HG02763 (cell line): Measurements from ENCODE around the gene CITED1.
A peak's percentile ranks its signal among the peaks of the same experiment; 100 is the strongest.

Source experiments
- ATAC-seq: cut with Tn5 transposase; IDR thresholded peaks from one replicate; pipeline ENCODE4 v1.9.1; 2021; ENCODE audit warnings: mild to moderate bottlenecking, moderate library complexity; ENCODE audit not compliant: unreplicated experiment

CITED1 gene

DNA sequence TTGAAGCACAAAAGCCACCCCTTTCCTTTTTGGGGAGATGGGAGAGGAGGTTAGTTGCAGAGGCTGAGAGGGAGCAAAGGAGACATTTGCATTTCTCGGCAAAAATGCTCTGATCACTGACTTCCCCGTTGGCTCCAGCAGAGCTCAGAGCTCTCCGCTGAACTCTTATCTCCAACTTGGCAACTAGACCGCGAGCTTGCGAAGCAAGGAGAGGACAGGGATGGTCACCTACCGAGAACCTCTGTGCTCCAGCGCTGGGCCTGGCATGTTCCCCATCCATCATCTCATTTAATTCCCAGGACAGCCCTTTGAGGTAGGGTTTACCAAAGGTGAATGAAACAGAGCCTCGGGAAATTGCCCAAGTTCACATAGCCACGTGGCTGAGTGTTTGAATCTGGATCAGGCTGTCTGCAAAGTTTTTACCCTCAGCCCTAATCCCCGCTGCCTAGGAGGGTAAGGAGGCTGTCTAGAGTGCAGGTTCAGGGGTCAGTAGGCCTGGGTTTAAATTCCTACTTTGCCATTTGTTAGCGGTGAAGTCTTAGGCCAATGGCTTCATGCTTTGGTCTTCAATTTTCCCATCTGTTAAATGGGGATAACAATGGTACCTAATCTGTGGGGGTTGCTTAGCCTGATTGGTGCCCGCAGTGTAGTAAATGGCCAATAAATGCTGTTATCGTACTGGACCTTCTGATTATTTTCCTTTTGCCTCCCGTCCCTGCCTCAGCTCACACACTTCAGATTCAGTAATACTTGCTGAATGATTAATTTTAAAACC, 3.8 kb upstream of the CITED1 start:
- no peak for ATAC-seq

DNA sequence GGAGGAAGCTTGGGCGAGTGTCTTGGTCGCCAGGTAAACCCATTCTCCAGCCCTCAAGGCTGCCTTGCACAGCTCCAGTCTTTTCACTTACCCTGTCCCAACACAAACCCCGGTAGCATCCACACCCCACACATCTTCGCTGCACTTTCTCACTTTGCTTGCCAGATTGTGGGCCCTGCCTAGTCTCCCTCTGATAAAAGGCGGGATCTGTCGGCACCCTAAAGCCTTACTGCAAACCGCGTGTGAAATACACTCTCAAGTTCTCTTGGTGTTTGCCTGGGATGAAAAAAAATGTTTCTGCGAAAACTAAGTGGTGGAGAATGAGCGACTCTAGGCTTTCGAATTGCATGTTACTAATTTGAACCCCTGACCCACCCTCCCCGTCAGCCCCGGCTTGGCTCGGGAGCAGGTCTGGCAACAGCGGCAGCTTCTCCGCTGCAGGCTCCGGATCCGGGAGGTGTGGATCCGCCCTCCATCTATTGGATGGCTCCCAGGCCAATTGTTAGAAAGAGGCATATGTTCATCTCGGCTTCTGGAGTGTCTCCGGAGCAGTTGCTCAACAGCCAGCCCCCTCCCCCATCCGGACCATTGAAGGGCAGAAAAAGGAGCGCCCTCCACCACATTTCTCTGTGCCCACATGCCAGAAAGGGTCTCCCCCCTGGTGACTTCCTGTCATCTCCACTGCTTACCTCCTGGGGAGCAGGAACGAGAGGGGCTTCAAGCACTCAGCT, 3.0 kb upstream of the CITED1 start:
- no peak for ATAC-seq

DNA sequence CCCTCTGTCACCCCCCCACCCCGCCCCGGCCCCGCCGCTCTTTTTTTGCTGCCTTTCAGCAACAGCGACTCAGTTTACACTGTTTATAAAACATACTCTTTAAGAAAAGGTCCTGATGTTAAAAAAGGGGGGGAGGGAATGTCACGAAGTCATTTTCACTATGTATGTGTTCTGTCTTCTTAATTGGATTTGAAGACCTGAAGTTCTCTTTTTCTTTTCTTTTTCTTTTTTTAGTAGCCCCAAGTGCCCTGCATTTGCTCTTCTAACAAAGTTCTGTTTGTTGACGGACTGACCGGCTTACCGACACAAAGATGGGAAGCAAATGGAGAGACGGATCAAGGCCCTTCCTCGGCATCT, 2.5 kb upstream of the CITED1 start:
- ATAC-seq, result no peak

DNA sequence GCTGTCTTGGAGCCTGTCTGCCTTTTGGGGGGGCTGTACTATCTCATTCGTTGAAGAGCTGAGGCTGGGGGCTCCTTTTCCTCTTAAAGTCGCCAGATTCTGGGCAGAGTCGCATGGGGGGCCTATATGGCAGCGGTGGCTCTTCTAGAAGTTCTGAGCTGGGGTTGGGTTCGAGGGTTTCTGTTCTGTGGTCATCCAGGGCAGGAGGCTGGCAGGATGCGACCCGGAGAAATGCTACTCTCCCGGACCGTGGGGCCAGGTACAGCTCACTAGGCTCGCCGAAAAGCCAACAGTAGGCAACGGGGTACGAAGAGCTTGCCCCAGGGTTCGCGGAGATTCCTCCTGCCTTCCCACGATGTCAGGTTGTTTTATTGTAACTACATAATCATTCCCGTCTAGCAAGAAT, 1.9 kb upstream of the CITED1 start:
- no peak for ATAC-seq

DNA sequence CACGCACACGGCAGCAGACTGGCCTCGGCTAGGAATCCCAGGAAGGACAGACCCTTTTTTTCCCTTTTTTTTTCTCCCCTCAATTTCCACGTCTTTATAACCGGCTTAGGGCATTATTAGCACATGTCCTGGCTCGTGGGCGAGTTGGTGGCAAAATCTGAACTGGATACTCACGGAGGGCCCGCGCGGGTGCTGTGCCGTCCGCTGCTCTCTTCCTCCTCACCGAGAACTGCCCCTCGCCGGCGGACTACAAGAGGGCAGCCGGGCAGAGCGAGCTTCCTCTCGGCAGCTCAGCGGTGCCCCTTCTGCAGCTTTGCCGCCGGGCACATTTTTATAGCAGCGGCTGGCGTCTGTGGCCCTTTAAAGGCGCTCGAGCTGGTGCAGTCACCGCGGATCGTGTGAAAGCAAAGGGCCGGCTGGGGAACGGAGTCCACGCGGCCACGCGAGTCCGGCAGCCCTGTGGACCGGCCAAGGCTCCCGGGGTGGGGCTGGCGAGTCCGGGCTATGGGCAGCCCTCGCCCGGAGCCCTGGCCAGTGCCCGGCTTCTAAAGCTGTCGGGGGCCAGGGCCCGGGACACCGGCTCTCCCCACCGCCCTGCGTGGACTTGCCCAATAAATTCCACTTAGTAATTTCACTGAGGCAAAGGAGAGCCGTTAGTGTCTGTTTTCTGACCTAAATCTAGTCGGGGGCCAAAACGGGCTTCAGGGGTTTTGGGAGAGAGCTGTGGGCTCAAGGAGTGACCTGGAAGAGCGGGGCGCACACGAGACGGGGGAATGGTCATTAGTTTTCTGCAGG, 1.3 kb upstream of the CITED1 start:
- peak; percentile 60 for ATAC-seq

DNA sequence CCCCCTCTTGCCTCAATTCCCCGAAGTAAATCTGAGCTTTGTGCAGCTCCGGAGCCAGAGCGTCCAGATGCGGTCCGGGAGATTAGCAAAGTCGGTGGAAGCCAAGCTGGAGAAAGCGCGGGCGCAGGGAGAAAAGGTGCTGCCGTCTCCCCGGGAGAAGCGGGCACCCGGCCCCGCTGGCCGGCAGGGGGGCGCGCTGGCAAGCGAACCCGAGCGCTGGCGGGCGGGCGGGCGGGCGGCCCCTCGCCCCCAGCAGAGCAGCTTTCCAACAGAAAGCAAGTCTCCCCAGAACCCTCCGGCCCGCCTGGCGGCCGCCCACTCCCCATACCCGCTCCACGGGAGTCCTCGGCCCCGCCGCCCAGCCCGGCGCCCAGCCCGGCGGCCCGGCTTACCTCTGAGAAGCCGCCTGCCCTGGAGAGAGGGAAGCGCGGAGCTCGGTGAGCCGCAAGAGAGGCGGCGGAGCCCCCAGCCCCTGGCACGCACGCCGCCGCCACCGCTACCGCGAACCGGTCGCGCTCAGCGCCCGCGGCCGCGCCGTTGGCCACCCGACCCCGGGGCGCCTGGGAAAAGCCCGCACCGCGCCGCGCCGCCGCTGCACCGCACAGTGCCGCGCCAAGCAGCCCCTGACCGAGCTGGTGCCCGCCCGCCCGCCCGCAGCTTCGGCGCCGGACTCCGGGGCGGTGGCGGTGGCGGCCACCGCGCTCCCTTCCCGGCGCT, 529 bp upstream of the CITED1 start:
- no peak for ATAC-seq

DNA sequence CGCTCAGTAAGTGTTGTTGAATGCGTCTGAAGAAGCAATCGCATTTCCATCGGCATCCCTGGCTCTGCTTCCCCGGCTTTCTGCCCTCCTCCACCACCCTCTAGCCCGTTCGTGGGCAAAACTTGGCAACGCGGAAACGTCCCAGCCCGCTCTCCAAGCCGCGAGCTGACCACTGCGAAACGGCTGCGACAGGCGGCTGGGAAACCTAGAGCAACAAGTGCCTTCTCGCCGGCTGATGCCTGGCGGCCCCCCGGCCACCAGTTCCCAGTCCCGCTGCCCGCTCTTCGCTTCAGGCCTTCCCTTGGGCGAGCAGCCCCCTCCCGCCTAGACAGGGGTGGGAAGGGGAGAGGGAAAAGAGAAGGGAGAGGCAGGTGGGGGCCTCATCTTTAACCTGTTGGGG, 837 bp downstream of the CITED1 start:
- no peak for ATAC-seq

DNA sequence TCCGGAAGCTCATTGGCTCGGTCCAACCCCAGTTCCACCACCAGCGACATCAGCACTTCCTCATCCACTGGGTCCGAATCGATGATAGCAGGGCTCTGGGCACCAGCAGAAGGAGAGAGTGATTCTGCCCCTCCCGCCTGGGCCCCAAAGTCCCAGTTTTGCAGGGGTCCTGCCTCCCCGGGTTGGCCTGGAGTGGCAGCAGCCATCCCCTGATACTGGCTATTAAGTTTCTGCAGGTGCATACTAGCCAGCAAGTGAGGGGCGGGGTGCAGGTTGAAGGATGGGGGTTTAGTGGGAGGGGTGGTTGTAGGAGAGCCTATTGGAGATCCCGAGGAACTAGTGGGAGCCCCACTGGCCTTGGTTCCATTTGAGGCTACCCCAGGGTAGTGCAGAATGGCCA, 3.9 kb downstream of the CITED1 start:
- ATAC-seq, result no peak

DNA sequence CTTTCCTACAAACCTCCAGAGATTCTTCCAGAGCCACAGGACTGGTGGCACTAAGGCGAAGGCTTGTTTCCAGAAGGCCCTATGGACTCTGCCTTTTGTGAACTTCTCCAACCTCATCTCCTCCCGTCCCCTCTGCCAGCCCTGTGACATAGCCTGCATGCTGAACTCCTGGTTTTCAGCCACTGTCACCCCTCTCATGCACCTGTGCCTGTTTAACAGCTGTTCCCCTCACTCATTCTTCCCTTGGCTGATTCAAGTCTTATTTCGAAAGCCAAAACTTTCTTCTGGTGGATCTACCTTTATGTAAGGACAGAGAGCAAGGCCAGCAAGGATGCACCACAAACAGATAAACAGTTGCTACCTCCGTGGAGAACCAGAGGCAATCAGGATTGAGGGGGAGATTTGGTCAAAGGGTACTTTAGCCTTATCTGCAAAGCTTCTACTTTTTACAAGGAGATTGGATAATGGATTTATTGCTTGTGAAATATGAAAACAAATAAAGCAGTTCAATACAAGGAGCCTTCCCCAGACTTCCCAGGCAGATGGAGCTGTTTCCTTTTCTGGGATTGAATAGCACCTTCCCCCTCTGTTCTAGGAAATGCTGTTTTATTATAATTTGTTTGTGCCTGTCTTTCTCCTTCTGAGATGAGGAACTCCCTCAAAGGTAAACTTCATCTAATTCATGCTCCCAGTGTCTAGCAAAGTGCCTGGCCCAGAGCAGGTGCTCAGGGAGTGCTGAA, 5.7 kb downstream of the CITED1 start:
- no peak for ATAC-seq

DNA sequence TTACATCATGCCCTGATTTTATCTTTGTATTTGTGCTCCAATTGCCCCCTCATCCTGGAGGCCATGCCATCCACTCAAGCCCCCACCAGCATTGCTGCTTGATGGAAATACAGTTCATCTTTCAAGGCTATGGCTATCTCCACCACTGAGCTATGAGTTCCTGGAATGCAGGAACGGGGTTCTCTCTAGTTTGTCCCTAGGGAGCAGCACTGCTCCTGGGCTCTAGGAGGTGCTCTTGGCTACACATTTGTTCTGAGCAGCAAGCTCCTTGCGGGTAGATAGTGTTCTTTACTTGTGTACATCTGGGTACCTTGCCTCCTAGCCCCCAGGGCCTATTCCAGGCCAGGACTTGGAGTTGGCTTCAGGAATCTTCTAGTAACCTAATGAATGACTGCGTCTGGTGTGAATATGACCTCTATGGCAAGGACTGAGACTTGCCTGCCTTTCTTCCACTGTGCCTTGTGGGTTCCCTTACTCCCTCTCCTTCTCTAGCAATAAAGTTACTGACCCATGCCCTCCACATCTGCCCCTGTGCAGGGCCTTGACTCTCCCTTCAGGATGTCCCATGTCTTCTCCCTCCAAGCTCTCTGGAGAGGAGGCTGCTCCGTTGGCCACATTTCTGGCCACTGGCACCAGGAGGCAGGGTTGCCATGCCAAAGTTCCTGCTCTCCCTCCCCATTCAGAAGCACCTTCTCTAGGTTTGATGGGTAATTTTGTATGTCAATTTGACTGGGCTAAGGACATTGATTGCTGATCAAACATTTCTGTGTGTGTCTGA, 7.6 kb downstream of the CITED1 start:
- ATAC-seq, result no peak

DNA sequence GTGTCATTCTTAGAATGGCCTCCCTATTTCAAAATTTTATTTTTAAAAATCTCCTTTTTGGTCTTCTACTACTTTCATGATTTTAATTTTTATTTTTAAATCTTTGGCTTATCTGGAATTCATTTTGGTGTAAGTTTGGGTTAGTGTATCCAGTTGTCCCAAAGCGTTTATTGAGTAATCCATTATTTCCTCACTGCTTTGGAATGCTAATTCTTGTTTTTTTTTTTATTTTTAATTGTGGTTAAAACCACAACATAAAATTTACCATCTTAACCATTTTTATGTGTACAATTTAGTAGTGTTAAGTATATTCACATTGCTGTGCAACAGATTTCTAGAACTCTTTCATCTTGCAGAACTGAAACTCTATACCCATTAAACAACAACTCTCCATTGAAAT, 8.7 kb downstream of the CITED1 start:
- ATAC-seq, result no peak

DNA sequence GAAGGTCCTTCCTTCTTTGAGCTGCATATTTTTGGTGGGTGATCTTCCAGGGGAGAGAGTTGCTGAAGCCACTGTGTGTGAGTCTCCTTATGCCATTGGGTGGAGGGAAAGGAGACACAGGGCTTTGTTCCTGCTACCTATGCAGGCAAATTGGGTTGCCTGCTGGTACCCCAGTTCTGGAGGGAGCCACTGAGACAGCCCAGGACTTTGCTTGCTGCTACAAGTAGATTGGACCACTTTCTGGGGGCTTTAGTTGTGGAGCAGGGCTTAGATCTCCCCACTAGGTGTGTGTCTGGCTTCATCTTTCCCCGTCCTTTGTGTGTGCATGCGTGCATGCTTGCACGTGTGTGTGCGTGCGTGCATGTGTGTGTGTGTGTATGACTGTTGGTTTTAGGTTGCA, 10.0 kb downstream of the CITED1 start:
- no peak for ATAC-seq

DNA sequence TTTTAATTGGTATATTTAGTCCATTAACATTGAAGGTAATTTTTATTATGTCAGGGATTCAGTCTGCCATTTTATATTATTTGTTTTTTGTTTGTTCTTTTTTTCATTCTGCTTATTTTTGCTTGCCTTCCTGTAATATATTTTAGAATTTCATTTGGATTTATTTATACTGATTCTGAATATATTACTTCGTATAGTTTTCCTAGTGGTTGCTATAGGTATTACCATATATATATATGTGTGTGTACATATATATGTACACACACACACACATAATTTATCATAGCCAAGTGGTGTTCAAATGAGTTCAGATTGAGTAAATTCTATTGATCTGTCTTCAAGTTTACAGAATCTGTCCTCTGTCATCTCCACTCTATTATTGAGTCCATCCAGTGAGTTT, 11.2 kb downstream of the CITED1 start:
- no peak for ATAC-seq

DNA sequence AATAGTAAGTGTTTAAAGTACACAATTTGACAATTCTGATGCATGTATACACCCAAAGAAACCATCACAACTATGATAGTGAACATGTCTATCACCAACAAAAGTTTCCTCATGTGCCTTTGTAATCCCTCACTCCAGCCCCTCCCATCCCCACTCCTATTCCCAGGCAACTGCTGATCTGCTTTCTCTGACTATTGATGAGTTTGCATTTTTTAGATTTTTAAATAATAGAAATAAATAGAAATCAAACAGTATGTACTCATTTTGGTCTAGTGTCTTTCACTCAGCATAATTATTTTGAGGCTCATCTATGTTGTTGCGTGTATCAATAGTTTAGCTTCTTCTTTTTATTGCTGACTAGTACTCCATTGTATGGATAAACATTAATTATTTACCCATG, 23.4 kb downstream of the CITED1 start:
- ATAC-seq, result no peak

DNA sequence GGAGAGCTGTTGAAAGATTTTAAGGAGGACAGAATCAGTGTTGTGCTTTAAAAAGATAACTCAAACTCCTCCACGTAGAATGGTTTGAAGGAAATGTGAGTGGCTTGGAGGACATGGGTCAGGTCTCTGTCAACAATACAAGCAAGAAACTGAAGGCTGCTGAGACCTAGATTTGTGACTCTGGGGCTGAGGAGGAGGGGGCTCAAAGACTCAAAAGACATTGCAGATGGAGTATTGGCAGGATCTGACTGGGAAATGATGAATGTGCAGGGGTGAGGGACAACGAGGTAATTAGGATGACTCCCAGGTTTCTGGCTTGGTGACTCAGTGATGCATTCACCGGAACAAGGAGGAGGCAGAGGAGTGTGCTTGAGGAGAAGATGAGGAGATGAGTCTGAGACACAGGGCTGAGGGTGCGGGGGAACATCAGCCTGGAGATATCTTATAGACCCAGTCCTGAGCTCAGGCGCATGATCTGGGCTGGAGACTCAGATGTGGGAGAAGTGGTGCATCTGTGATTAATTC, 25.3 kb downstream of the CITED1 start:
- no peak for ATAC-seq

DNA sequence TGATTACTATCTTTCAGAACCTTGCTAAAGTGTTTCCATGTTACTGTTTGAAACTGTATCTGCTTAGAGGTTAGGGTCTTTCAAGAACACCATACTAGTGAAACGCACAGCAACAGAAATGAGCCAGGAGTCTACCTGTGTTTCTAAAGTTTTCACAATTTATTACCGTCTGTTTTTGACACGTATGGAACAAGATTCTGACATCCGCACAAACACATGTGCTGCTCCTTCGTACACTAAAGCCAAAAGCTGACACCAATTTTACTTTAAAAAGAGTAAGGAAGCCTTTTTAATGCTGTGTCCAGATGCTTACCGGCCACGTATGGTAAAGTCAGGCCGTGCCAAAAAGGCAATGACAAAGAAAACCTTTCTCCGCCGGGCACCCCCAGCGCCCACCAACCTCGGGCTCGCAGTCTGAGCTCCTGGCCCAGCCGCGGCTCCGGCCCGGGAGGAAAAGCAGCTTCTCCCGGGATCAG, 29.2 kb downstream of the CITED1 start:
- ATAC-seq, result peak; percentile 20

DNA sequence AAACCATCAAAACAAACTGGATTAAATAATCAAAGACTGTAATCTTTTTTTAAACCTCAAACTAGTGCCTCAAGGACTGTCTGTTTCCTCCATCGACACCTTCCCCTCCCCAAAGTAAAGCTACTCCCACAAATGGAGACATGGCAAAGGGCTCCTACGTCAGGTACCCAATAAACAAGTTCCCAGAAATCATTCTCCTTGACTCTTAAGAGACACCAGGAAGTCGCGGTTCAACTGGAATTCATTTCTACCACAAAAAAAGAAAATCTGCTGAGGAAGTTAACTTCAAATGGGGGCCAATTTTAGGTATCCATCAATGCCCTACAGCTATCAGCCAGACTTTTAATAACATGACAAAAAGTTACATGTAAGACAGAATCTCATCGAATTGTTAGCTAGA, 31.2 kb downstream of the CITED1 start:
- ATAC-seq, result no peak

DNA sequence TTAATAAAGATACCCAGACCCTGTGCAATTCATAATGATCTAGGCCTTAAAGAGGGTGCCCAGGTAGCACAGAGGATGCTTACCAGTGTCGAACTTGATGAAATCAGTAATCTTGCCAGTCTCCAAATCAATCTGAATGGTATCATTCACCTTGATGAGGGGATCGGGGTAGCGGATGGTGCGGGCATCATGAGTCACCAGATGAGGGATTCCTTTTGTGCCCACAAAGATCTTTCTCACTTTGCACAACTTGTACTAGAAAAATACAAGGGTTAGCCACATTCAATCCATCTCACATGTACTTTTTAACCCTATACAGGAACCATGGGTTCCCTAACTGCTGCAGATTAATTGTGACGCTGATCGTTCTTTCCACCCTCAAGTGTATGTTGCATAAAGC, 32.0 kb downstream of the CITED1 start:
- ATAC-seq, result no peak

DNA sequence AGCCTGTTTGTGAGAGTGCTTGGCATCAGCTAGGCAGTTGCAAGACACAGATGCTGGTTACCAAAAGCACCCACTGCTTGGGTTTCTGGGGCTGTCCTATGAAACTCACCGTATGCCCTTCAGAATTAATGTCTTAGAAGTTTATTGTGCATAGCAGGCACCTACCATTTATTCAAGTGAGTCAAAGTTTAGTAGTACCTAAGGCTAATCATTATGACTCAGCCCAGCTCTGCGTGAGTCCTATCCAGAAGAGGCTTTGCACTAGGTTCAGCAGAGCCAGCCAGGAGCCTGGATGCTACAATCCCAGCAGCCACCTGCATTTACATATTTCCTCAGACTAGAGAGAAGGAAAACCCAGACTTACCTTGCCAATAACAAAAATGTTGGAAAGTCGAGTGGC, 32.8 kb downstream of the CITED1 start:
- no peak for ATAC-seq
